Vagina (tissue), 2 donors: Measurements from ENCODE around the gene ZNF664.

Experiments
- CTCF ChIP-seq, 3 experiments: fragments of 450-650 bp in 2 of 3; fragments of 200-600 bp in 1 of 3; sonication (generic) in 1 of 3; IDR thresholded peaks; one replicate each; pipeline ENCODE4 v1.5.1; 2017 to 2019; ENCODE audit warnings: antibody characterized with exemption in 3 of 3, mild to moderate bottlenecking in 2 of 3, moderate library complexity in 2 of 3
- POLR2A ChIP-seq, 2 donors: fragments of 450-650 bp; IDR thresholded peaks; one replicate each; pipeline ENCODE4 v1.6.1; 2017; ENCODE audit warnings: antibody characterized with exemption in 2 of 2, mild to moderate bottlenecking in 2 of 2, moderate library complexity in 2 of 2

- TF ChIP-seq CTCF (IDR thresholded peaks at IDR 0.05) (no peak), POLR2A (IDR thresholded peaks at IDR 0.05) (no peak)
Observed at GRCh38 chr12:124059752-124060151, 86.7 kb downstream of the ZNF664 start.
